Measurements from ENCODE around the gene TK2.

The TK2 gene

GRCh38 chr16:66488505-66488904 lies 61.4 kb downstream of the TK2 start:
- H3K4me3 ChIP-seq = no peak overlapping the region
- H3K27me3 ChIP-seq = no peaks in the 10 kb centered on the region
- intact Hi-C loops (cut with DNase I; ENCODE audit: low total_unique reads) = no loop called here
- H3K36me3 ChIP-seq = peaks cover 0 to 10% (median 0%) of the 10 kb centered on the region in 3 donors
- no peak for DNase-seq
- no peaks in the 10 kb centered on the region for H3K9me3 ChIP-seq
- no peak for TF ChIP-seq CTCF (IDR thresholded peaks at IDR 0.05)
- peaks cover 0 to 22% (median 22%) of the 10 kb centered on the region in 4 donors for H3K4me1 ChIP-seq
- H3K27ac ChIP-seq = peak overlapping the region in 1 of 2 donors; percentile 73

DNA sequence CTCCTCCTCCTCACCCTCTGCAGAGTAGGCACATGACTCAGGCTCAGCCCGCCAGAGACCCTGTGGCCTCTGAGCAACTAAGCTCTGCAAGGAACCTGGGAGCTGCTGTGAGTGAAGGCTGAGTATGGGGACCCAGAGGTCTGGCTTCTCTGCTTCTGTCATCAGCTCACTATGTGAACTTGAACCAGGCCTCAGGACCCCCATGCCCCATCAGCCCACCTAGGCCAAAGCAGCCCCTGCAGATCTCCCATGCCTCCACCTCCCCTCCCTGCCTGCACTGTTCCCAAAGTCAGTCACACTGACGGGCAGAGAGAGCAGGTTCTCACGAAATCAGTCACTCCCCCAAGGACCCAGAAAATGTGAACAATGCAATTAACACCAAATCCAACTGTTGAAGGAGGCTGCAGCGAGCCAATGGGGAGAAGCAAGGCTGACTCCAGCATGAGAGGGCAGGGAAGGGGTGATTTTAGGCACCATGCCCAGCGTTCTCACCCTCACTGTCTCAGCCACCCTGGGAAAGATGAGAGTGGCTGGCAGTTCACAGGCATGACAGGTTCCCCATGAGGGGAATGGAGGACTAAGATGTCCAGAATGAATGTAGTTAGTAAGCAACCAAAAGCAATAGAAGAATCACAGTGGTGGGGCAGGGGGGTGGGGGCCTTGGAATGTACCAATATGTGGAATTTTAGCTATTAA lies 62.2 kb downstream of the TK2 start:
- H3K27ac ChIP-seq = peak overlapping the region; percentile 73 to 81
- H3K4me3 ChIP-seq = no peak overlapping the region
- H3K4me1 ChIP-seq = peaks cover 0 to 23% (median 22%) of the 10 kb centered on the region in 4 donors
- H3K27me3 ChIP-seq = no peaks in the 10 kb centered on the region
- peak in 1 of 2 donors; percentile 70 for DNase-seq
- TF ChIP-seq CTCF (IDR thresholded peaks at IDR 0.05) = no peak
- intact Hi-C loops (cut with DNase I; ENCODE audit: low total_unique reads) = no loop called here
- peaks cover 0 to 5% (median 0%) of the 10 kb centered on the region in 3 donors for H3K36me3 ChIP-seq
- H3K9me3 ChIP-seq = no peaks in the 10 kb centered on the region

GRCh38 chr16:66486773-66487579 lies 62.9 kb downstream of the TK2 start:
- DNase-seq = peak; percentile 64 to 89
- Histone ChIP-seq H3K9me3 (no peaks in the 10 kb centered on the region), H3K27ac (peak overlapping the region; percentile 73 to 81), H3K4me1 (peaks cover 0 to 23% (median 22%) of the 10 kb centered on the region in 4 donors), H3K36me3 (no peaks in the 10 kb centered on the region), H3K4me3 (no peak overlapping the region), H3K27me3 (no peaks in the 10 kb centered on the region)
- TF ChIP-seq CTCF (IDR thresholded peaks at IDR 0.05) = no peak
- intact Hi-C loops (cut with DNase I; ENCODE audit: low total_unique reads) = no loop called here

DNA sequence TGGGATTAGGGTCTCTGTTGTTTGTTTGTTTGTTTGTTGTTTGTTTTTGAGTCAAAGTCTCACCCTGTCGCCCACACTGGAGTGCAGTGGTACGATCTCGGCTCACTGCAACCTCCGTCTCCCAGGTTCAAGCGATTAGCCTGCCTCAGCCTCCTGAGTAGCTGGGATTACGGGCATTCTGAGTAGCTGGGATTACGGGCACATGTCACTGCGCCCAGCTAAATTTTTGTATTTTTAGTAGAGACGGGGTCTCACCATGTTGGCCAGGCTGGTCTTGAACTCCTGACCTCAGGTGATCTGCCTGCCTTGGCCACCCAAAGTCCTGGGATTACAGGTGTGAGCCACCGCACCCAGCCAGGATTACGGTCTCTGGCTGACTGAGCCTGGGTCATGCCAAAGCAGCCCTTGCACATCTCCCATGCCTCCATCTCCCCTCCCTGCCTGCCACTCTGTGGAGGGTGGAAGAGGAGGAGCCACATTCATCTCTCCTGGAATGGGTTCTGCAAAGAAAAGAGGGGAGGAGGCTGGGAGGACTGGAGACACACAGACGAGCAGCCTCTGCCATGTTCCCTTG lies 63.6 kb downstream of the TK2 start:
- H3K36me3 ChIP-seq = no peaks in the 10 kb centered on the region
- no peak overlapping the region for H3K4me3 ChIP-seq
- H3K4me1 ChIP-seq = peaks cover 0 to 23% (median 22%) of the 10 kb centered on the region in 4 donors
- no peaks in the 10 kb centered on the region for H3K9me3 ChIP-seq
- peak overlapping the region; percentile 73 to 81 for H3K27ac ChIP-seq
- H3K27me3 ChIP-seq = no peaks in the 10 kb centered on the region
- TF ChIP-seq CTCF (IDR thresholded peaks at IDR 0.05) = no peak
- DNase-seq = peak in 1 of 2 donors; percentile 25
- intact Hi-C loops (cut with DNase I; ENCODE audit: low total_unique reads) = no loop called here

- DNase-seq = peak in 1 of 2 donors; percentile 61
- Histone ChIP-seq H3K9me3 (no peaks in the 10 kb centered on the region), H3K36me3 (no peaks in the 10 kb centered on the region), H3K4me3 (no peak overlapping the region), H3K27me3 (no peaks in the 10 kb centered on the region), H3K4me1 (peaks cover 0 to 23% (median 22%) of the 10 kb centered on the region in 4 donors), H3K27ac (peak overlapping the region; percentile 73 to 81)
- intact Hi-C loops (cut with DNase I; ENCODE audit: low total_unique reads) = loop anchor here (2.0 kb wide), 1 partner anchor 79 kb away; no protein-coding TSS in a partner anchor
- TF ChIP-seq CTCF (IDR thresholded peaks at IDR 0.05) = no peak
These were observed 64.5 kb downstream of the TK2 start for GRCh38 chr16:66485376-66485775.
